ENCODE results near the gene VWA2. TPM values are rescaled to one million over a fixed set of nuclear protein-coding genes. Genes with fewer than 3 reads are reported as not detected.

The VWA2 gene
- total RNA-seq, 6 experiments from 2014 or later: 0.07 TPM; not detected in 5

- Mint-ChIP-seq H3K4me3 (no peak overlapping the region), H3K9me3 (no peaks in the 10 kb centered on the region), H3K36me3 (ENCODE audit: low read depth) (no peaks in the 10 kb centered on the region), H3K27me3 (ENCODE audit: insufficient read depth) (peaks cover 31% of the 10 kb centered on the region), H3K4me1 (ENCODE audit: low read depth) (no peaks in the 10 kb centered on the region), H3K27ac (no peak overlapping the region)
- no peak for DNase-seq
- TF ChIP-seq CTCF (IDR thresholded peaks at IDR 0.05): no peak
Measured at GRCh38 chr10:114336823-114337509, 97.9 kb downstream of the VWA2 start.

- H3K4me1 Mint-ChIP-seq (ENCODE audit: low read depth): no peaks in the 10 kb centered on the region
Measured at GRCh38 chr10:114337510-114338462, 98.7 kb downstream of the VWA2 start.

GRCh38 chr10:114340816-114341215 is 101.8 kb downstream of the VWA2 start:
- Mint-ChIP-seq H3K9me3 (no peaks in the 10 kb centered on the region), H3K4me1 (ENCODE audit: low read depth) (peaks cover 5% of the 10 kb centered on the region; the same call in 1 of the 2 replicates), H3K36me3 (ENCODE audit: low read depth) (no peaks in the 10 kb centered on the region), H3K4me3 (no peak overlapping the region), H3K27me3 (ENCODE audit: insufficient read depth) (peaks cover 28% of the 10 kb centered on the region), H3K27ac (no peak overlapping the region)
- TF ChIP-seq CTCF (IDR thresholded peaks at IDR 0.05): no peak
- DNase-seq: no peak

More at GRCh38 chr10:114337510-114338462, 98.7 kb downstream of the VWA2 start:
- no peaks in the 10 kb centered on the region for H3K9me3 Mint-ChIP-seq
- H3K27me3 Mint-ChIP-seq (ENCODE audit: insufficient read depth): peaks cover 35% of the 10 kb centered on the region
- H3K4me3 Mint-ChIP-seq: no peak overlapping the region
- H3K27ac Mint-ChIP-seq: no peak overlapping the region
- H3K36me3 Mint-ChIP-seq (ENCODE audit: low read depth): no peaks in the 10 kb centered on the region
- no peak for TF ChIP-seq CTCF (IDR thresholded peaks at IDR 0.05)
- DNase-seq: no peak

Other genes with a start within 250 kb of the VWA2 start
- under 1 TPM in 1 of 6 experiments, not detected in 5; 0.07 TPM for gene ADRB1, start 195.4 kb upstream of the VWA2 start, total RNA-seq (2021; fragmentation: NEBNext Ultra II Directional; extraction: Animal tissue kit (Norgen Biotek cat#: 25700))
- 10 to 100 TPM; 10.9 to 14.7 (median 12.6) TPM for gene CCDC186, start 65.1 kb upstream of the VWA2 start, total RNA-seq (2021; fragmentation: NEBNext Ultra II Directional; extraction: Animal tissue kit (Norgen Biotek cat#: 25700))
- gene TDRD1, start 59.9 kb upstream of the VWA2 start, total RNA-seq (2021; fragmentation: NEBNext Ultra II Directional; extraction: Animal tissue kit (Norgen Biotek cat#: 25700)): not detected
- gene AFAP1L2, start 165.2 kb downstream of the VWA2 start, total RNA-seq (2021; fragmentation: NEBNext Ultra II Directional; extraction: Animal tissue kit (Norgen Biotek cat#: 25700)): under 1 TPM in 2 of 6 experiments, not detected in 4; 0.07 to 0.09 TPM

Measured in HFFc6 (cell line).